GM18873 (cell line): ENCODE data around the gene GPSM1.

ENCODE experiments used
- ATAC-seq: cut with Tn5 transposase; IDR thresholded peaks from one replicate; pipeline ENCODE4 v1.9.1; 2021; ENCODE audit warnings: mild to moderate bottlenecking, moderate library complexity, moderate number of reproducible peaks; ENCODE audit not compliant: unreplicated experiment, low FRiP score

The GPSM1 gene

GRCh38 chr9:136387217-136387616 lies 59.9 kb downstream of the GPSM1 start:
- ATAC-seq, result no peak

DNA sequence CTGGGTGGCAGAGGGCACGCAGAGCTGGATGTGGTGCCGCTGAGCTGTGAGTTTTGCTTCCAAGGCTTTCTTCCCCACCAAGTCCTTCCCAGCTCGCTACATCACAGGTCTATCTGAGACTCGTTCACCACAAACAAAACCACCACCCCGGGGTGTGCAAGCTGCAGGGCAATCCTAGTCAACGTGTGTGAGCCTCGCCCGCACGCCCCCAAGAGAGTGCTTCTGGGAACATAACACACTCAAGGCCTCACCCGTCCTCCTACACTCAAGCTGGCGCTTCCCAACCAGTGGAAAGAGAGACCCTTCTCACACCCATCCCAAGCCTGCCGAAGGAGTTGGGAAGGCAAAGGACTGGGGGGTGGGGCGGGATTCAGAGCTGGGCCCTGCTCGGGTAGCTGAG lies 62.1 kb downstream of the GPSM1 start:
- ATAC-seq, result no peak

DNA sequence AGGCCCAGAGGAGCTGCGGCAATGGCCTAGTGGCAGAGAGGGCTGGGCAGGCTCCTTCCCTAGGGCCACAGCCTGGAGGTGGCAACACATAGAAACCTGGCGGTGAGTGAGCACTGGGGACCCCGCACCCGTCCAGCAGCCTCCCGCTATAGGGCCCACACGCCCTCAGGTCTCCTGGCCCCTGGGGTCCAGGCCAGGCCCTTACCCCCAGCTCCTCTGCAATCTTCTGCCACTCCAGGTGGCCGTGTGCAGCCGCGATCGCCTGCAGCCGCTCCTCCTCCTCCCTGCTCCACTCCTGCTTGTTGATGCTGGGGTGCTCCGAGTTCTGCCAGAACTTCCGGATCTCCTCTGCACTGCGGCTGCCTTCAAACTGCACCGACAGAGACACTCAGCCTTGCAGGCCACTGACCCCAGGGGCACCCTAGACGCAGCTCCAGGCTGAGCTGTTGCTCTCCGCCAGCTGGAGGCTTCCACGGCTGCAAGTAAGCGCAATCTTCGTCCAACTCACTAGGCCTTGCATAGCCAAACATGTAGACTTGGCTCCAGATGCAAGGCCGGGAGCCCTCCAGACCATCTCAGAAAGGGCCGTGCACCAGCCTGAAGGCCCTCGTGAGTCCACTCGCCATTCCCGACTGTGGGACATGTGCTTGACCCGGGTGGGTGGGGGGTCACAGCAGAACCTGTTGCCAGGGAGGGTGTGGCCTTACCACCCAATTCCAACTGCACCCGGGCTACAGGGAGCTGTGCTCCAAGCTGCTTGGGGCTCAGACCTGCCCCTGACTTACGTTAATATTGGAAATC lies 64.6 kb downstream of the GPSM1 start:
- no peak for ATAC-seq

DNA sequence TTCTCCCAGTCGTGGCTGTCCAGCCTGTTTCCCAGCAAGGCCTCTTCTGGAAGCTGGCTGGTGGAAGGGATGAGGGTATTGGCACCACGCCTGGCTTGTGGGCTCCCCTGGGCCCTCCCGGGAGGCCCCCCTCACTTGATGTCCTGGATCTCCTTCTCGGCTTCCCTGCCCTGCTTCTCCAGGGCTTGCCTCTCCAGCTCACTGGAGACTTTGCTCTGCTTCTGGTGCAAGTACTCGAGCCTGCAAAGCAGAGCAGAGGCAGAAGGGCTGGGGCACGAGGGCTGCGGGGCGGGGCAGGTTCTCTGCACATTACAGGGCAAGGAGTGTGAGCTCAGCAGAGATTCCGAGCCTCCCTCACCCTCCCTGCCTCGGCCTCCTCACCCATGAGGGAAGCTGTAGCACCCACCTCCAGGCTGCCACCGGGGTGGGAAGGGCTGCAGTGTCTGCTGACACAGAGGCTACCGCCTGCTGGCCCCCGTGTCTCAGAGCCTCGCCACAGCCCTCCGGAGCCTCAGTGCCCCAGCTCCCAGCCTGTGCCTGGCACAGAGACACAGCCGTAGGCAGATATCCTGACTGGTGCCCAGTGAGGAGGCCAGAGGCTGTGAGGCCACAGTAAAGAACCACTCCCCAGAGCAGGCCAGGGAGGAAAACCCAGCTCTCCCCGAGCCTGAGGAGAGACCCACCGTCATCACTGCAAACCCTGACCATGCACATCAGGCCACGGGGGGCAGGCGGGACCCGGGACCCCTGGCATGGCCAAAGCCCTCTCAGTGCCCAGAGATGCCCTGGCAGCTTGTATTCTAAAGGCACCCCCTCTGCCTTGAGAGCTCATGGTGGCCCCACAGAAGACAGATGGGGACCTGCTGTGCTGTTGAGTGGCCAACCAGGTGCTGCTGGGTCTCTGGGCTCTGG lies 65.5 kb downstream of the GPSM1 start:
- ATAC-seq, result no peak

GRCh38 chr9:136393531-136393930 lies 66.2 kb downstream of the GPSM1 start:
- ATAC-seq, result no peak

GRCh38 chr9:136394312-136395019 lies 67.1 kb downstream of the GPSM1 start:
- no peak for ATAC-seq

- no peak for ATAC-seq
These were observed 67.6 kb downstream of the GPSM1 start for GRCh38 chr9:136395020-136395340.

- no peak for ATAC-seq
These were observed 68.2 kb downstream of the GPSM1 start for GRCh38 chr9:136395345-136396218.

DNA sequence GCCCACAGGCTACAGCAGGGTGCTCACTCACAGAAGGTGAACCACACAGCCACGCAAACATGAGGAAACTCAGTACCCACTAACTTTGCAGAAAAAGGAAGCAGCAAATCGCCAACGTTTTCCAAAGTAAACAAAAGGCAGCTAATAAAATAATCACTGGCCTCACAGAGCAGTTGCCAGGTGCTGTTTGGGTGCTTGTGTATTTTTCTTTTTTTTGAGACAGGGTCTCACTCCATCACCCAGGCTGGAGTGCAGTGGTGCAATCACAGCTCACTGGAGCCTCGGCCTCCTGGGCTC lies 68.8 kb downstream of the GPSM1 start:
- ATAC-seq, result no peak

GRCh38 chr9:136397643-136398042 lies 70.3 kb downstream of the GPSM1 start:
- no peak for ATAC-seq

DNA sequence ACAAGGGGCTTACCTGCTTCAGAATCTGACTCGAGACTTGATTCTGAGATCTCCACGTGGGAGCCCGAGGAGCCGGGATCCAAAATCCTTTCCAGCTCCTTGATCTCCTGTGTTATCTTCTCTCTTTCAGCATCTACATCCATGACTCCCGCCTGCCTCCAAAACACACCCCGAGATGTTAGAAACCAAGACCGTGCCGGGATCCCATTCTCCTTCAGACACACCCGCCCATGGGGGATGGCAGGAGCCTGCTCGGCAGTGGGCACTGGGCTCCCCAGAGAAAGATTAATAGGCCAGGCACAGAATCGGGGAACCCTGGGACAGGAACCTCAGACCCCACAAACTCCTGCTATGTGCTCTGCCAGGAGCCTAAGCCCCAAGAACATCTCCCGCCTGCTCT lies 70.9 kb downstream of the GPSM1 start:
- no peak for ATAC-seq

DNA sequence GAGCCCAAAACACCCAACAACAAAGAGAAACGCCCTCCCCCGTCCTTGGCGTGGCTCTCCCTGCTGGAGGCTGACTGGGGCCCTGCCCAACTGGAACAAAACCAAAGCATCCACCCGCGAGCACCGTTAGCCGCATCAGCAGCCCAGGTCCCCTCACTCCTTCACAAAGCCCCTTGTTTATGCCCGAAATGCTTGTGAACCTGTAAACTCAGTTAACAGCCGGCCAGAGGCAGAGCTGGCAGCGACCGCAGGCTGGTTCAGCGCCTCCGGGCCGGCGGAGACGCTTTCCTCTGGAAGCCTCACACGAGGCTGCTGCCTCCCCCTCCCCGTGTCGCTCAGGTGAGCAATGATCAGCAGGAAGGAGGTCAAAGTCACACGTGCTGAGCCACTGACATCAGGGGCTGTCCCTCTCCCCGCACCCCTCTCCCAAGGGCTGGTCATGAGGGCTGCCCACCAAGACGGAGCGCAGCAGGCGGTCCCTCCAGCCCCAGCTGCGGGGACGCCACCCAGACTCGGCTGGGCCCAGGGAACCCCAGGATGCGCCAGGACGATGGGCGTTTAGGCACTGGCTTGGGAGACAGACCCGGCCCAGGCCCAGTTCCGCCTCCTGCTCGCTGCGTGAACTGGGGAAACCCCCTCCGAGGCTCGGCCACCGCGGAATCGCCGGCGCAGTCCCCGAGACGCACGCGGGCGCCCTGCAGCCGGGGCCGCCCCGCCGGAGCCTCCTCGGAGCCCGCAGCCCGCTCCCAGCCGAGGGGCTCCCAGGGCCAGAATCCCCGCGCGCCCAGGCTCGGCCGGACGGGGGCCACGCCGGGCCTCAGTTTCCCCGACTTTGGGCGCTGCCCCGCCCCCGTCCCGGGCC lies 72.1 kb downstream of the GPSM1 start:
- ATAC-seq, result no peak

- ATAC-seq, result no peak
These were observed 72.9 kb downstream of the GPSM1 start, which contains the start of gene SNAPC4 for GRCh38 chr9:136400038-136400834. Gene SNAPC4 (minus strand): TSS chr9:136400170. CDS start chr9:136398428, 1,742 bp downstream.

GRCh38 chr9:136401173-136401922 lies 74.0 kb downstream of the GPSM1 start:
- ATAC-seq, result no peak

- no peak for ATAC-seq
These were observed 74.7 kb downstream of the GPSM1 start for GRCh38 chr9:136402067-136402466.

DNA sequence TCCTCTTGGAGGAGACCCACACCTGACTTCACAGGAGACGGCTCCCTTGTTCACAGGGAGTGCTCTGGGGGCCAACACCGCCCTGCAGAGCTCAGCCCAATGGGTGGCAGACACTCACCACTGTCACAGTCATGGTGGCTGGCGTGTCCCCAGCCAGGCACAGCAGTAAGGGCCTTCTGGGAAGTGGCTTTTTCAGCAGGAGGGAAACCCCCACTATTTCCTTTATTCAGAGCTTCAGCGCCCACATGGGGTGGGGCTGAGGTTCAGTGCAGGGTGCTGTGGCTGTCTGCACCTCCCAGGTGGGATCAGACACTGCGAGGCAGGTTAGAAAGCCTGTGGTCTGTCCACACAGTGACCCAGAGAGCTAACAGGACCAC lies 76.2 kb downstream of the GPSM1 start:
- ATAC-seq, result no peak

GRCh38 chr9:136403915-136404800 lies 76.8 kb downstream of the GPSM1 start:
- ATAC-seq, result no peak
